ENCODE measurements around the gene SLC29A2.

Gene SLC29A2, protein sequence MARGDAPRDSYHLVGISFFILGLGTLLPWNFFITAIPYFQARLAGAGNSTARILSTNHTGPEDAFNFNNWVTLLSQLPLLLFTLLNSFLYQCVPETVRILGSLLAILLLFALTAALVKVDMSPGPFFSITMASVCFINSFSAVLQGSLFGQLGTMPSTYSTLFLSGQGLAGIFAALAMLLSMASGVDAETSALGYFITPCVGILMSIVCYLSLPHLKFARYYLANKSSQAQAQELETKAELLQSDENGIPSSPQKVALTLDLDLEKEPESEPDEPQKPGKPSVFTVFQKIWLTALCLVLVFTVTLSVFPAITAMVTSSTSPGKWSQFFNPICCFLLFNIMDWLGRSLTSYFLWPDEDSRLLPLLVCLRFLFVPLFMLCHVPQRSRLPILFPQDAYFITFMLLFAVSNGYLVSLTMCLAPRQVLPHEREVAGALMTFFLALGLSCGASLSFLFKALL

DNA sequence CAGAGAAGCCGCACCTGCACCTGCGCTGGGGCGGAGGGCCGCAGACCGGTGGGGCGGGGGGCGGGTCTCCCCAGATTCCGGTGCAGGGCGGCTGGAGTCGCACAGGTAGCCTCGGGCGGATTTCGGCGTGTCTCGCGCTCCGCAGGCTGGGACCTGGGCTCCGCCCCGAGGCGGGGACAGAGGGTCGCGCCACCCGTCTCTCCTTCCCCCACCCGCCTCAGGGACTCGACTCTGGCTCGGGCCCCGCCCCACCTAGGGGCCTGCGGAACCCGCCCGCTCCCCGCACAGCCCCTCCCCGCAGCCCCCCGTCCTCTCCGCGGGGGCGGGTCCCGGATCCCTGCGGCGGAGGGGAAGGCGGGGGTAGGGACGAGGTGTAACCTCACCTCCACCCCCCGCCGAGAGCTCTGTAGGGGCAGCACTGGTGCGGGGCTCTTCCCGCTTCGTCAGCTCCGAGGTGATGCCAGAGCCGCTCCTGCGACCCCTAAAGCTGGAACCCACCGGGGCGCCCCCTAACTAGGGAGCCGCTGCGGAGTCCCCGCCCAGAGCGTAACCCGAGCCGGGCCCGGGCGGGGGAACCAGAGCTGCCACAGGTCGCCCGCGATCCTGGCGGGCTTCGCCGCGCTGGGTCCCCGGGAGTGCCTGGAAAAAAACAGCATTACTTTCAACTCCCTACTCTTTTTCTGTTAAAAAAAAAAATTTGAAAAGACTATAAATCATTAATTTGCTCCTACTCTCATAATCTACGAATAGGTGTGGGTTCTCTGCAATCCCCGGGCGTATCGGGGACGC, at the start of gene SLC29A2:
TSS of gene SLC29A2 (minus strand) at position 134 of the 789 bp plus-strand sequence. CDS start 169 bp downstream, outside the sequence.
- peak; percentile 59 for DNase-seq

DNA sequence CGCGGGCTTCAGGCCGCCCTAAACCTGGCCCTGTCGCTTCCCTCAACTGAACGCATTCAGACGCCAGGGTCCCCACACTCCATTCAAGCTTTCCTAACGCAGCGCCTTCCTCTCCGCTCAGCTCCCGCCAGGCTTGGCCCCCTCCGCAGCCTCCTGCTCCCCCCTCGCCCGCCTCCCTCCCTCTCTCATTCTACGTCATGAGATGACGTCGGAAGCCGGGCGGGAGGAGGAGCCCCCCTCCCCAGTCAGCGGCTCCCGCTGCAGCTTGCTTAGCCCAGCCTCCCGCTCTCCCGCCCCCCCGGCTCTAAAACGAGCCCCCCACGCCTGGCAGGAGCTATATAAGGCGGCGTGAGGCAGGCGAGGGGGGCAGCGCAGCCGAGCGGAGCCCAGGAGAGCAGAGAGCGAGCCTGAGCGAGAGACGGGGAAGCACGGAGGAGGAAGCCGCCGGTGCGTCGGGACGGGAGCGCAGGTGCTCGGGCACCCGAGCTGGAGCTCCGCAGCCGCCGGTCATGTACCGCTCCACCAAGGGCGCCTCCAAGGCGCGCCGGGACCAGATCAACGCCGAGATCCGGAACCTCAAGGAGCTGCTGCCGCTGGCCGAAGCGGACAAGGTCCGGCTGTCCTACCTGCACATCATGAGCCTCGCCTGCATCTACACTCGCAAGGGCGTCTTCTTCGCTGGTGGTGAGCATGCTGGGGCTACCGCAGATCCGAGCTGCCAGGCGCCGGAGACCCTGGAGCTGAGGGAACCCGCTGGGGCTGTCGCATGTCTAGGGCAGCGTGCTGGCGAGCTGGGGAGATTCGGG, 49.3 kb upstream of the SLC29A2 start, which contains the start of gene NPAS4:
TSS of gene NPAS4 (plus strand) at position 365 of the 806 bp plus-strand sequence. CDS start at position 510, 145 bp downstream.
- no peak for DNase-seq

DNA sequence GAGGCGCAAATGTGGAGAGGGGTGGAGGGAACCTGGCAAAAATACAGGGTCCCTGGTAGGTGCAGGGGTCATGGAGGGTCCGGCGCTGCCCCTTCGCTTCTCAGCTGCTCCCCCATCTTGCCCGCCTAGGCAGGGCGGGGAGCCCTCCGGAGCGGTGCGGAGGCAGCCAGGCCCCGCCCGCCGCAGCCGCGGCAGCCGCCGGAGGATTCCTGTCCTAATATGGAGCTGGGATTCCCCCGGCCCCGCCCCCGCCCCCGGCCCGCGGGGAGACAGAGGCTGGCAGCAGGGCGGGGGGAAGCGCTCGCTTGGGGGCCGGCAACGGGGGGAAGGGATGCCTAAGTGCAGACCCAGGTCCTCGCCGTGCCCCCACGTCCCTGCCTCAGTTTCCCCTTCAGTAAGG, 48.3 kb upstream of the SLC29A2 start:
- no peak for DNase-seq

DNA sequence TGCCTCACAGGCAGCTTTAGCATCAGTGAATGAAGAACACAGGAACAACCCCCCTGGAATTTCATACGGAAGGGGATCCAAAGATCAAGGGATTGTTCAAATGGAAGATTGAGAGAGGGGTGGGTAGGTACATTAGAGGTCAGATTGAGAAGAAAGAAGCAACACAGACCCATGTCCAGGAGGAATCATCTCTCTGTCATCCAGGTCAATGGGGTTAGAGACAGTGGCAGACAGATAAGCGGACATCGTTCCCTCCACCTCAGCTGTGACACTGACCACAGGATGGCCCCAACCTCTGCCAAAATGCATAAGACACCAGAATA, 47.4 kb upstream of the SLC29A2 start:
- no peak for DNase-seq

DNA sequence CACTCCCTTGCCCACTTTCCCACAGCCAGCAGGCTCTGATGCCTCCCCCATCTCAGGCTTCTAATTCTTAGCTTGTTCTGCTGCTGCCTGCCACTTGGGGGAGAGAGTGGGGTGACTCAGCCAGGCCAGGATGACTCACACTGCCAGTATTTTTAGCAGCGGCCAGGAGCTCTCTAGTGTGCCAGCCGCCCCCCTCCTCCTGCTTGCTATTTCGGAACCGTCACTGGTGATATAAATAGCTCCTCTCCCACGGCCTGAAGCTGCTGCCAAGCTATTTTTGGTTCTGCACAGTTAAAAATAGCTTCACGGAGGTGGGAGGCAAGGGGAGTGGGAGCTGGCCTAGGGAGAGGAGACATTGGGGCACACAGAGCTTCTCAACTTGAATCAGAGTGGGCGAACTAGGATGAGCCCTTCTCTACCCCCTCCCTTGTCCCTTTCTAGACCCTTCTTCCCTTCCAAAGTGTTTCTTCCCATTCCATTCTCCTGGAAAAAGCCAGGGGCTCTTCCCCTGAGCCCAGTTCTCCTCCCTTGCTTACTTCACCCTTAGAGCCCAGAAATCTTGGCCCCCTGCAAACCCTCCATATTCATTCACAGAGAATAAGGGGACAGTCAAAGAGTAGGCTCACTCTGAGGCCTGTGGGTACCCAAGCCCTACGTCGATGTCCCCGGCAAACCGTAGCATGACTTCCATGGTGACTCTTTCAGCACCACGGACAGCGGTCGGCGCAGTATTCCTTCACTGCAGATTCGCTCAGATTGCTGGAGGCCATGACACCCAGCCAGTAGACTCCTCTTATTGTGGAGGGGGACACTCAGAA, 46.8 kb upstream of the SLC29A2 start:
- DNase-seq: no peak

DNA sequence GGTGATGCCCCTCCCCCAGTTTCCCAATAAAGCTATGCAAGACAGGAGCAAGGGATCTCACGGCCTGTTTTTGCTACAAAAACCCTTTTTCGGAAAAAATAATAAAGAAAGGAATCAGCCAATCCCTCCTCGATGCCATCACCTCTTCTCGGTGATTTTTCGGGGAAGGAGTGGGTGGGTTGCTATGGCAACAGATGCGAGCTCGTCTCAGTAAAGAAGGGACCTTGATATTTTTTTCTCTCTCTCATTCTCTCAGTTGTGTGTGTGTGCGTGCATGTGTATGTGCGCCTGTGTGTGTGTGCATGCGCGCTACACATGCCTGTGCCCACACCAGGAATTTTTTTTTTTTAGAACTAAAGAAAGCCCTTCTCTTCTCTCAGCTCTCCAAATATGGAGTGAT, 45.4 kb upstream of the SLC29A2 start:
- no peak for DNase-seq

DNA sequence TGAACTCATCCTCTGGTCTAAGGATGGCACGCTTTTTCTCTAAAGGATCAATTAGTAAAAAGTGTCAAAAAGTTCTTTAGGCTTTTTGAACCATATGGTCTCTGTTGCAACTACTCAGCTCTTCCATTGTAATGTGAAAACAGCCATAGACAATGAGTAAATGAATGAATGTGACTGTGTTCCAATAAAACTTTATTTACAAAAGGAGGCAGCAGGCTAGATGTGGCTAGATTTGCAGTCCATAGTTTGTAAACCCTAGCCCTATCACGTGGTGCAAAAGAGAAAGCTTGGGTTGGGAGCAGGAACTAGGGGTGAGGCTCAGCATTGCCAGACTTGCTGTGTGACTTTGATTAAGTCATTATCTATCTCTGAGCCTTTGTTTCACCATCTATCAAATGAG, 43.9 kb upstream of the SLC29A2 start:
- DNase-seq: no peak

DNA sequence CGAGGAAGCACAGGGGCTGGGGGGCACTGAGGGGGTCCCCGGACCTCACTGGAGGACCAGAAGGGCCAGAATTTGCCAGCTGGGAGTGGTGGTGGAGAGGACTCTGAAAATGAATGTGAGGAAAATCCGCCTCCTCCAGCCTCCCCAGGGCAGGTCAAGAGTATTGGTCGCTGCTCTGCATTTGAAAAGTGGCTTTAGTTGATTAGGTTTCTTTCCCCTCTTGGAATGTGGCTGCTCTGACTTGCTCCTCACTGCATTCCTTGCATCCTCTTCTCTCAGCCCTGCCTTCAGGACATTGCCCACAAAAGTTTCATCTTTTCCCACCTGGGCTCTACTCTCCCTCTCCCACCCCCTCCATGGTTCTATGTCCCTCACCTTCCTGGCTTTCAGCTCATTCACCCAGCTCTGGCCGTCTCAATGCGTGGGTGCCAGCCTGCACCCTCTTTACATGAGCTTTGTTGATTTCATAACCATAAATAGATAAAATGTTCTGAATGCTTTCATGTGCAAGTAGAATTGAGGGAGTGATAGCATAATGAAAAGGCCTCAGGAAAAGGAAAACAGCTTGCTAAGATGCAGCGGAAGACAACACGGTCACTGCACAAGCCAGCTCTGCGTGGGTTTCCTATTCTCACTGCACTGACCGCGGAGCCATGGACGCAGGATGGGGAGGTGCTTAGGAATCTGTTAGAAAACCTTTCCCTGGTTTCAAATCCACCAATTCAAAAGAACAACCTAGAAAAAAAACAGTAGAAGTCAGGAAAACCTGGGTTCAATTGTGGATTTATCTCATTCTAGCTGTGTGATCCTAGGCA, 42.8 kb upstream of the SLC29A2 start:
- DNase-seq: no peak

DNA sequence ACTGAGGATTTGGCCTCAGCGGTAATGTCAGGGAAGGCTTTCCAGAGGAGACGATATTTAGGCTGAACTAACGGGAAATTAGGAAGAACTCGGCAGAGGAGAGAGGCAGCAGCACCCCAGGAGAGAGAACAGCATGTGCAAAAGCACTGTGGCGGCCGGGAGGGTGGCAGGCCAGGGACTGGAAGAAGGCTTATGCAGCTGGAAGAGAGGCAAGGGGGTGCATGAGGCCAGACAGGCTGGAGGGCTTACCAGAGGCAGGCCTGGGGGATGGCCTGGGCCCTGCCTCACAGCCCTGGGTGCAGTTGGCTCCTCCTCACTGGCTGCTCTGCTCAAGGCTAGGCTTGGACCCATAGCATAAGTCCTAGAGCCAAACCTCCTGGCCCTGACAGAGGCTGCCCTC, 41.6 kb upstream of the SLC29A2 start:
- DNase-seq: no peak

DNA sequence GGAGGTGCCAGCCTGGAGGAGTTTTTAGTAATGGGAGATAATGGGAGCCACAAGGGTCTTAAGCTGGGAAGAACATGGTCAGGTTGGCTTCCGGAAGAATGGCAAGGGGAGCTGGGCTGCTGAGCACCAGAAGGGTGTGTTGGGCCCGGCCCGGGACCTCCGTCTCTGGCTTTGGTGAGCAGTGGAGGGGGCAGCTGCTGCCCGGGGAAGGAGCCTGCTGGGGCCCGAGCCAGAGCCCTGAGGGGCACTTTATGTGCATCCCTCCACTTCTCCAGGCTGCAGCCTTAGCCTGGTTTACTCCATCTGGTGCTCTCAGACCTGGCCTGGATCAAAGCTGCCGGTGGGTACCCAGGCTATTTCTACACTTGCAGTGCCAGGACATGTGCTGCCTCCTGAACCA, 40.5 kb upstream of the SLC29A2 start:
- no peak for DNase-seq

DNA sequence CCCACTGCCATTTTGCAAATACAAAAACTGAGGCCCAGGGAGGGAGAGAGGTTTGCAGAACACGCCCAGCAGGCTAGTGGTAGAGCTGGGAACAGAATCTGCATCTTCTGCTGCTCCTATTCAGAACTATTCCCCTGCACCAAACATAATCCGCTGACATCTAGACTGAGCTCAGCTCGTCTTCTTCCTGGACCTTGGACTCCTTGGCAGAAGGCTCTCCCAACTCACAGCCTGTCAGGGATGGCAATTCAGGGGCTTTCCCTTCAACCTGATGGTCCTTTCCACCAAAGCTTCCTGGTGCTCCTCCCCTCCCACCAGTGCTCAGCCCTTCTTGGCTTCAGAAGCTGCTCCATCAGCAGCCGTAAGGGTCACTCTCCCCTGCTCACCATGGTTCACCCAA, 39.8 kb upstream of the SLC29A2 start:
- DNase-seq: no peak

DNA sequence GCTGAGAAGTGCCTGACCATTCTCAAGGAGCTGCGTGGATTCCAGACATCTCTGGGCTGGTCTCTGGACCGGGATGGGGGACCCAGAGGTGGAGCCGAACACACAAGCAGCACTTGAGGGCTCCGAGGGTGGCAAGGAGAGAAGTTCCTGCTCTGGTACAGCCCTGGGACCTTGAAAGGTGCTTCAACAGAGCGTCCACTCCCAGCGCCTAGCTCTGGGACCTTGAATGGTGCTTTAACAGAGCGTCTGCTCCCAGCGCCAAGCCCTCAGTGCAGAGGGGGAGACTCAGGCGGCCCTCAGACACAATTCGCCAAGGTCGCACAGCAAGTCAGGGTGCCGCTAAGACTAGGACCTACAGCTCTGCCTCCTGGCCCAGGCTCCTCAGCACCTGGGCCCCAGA, 38.6 kb upstream of the SLC29A2 start:
- no peak for DNase-seq

DNA sequence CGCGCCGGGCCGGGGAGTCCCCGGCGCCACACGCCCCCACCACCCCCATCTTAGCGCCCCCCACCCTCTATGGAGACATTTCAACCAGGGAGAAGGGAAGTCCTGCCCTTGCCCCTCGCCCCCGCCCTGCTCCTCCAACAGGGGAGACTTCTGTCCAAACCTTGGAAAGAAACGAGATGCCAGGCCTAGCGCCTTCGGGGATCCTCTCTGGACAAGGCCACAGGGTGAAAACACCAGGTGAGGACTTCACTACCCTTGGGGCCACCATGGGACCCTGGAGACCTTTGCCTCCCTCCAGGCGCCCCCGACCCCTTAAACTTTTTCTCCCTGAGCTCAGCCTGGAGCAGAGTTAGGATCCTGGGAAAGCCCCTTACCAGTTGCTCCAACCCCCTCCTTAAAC, 37.7 kb upstream of the SLC29A2 start:
- no peak for DNase-seq

DNA sequence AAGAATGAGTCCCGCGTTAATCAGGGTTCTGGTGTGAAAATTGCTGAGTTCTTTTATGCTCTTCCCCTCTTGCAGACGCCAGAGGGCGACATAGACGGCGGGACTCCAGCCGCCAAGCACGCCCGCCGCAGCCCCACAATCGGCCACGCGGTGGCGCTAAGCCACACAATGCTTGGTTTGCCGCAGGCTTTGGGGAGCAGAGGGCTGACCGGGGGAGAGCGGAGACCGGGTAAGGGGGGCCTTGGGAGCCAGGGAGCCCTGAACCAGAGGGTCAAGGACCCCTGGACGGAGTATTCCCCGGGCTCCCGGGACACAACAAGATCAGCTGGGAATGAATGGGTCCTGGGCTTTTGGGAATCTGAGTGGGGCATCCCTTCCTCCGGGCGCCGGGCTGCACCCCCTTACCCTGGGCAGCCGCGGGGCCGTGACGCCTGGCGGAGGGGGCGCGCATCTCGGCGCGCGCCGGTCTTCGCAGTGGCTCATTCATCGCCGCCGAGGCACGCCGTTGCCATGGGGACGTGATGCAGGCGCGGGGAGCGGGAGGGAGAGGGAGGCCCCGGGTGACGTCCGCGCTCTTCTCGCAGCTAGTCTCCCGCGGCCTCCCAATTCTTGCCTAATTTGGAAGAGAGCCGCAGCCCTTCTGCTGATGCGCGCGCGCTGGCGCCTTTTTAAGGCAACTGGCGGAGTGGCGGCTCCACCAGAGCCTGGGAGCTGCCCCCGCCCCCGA, 37.1 kb upstream of the SLC29A2 start:
- DNase-seq: peak; percentile 47

DNA sequence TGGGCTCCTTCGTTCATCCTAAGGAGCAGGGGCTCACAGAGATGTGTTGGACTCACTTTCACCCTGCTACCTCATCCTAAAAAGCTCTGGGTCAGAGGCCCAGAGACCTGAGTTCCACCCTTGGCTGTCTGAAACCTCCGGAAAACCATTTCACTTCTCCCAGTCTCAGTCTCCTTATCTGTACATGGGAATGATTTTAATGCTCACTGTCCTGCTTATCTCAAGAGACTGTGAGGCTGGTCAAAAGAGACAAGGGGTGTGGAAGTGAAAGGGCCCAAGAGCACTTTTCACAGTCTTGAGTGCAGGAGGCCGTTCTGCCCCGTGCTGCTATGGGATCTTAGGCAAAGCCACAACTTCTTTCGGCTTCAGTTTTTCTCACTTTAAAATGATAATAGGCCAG, 36.1 kb upstream of the SLC29A2 start:
- no peak for DNase-seq

DNA sequence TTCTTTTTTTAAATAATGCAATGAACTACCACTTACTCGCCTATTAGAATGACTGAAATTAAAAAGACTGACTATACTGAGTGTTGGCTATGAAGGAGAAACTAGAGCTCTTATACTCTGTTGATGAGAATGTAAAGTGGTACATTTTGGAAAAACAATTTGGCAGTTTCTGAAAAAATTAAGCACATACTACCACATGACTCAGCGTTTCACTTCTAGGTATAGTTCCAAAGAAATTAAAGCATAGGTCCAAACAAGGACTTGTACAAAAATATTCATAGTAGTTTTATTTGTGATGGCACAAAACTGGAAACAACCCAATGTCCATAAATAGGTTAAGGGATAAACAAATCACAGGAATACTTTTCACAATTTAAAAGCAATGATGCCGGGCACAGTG, 22.4 kb upstream of the SLC29A2 start:
- DNase-seq: no peak

DNA sequence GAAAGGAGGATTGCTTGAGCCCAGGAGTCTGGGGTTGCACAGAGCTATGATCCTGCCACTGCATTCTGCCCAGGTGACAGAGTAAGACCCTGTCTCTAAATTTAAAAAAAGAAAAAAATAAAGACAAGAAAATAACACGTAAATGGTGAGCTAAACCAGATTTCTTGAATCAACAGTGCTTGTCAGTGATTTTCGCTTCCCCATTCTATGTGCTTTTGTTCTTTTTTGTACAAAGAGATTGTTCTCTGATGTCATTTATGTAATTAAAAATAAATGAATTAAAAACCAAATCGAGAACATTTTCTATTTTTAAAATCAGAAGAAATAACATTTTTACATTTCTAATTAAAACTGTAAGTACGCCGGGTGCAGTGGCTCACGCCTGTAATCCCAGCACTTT, 19.8 kb upstream of the SLC29A2 start:
- DNase-seq: no peak

DNA sequence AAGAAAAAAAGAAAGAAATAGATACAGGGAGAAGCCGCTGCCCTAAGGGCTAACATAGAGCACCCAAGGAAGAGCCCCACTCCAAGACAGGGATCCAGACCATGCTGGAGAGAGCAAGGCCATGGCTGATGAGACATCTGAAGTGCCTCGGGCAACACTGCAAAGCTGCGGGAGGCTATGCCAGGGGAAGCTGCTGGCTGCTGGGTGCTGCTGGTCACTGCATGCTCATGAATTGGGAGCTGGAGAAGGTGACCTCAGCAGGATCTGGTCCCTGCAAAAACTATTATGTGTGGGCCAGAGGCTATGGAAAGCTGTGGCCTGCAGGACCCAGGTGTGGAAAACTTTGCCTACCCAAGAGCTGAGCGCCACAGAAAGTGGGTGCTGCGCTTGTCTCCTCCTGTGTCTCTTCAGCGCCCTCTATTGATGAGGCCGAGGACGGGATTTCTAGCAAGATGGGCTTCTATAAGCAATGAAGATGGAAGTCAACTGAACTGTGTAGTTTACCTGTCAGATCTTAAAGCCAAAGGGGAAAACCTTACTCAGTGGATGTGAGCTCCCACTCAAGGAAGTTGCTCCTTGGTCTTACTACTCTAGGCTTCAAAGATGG, 17.3 kb upstream of the SLC29A2 start:
- peak; percentile 5 for DNase-seq

DNA sequence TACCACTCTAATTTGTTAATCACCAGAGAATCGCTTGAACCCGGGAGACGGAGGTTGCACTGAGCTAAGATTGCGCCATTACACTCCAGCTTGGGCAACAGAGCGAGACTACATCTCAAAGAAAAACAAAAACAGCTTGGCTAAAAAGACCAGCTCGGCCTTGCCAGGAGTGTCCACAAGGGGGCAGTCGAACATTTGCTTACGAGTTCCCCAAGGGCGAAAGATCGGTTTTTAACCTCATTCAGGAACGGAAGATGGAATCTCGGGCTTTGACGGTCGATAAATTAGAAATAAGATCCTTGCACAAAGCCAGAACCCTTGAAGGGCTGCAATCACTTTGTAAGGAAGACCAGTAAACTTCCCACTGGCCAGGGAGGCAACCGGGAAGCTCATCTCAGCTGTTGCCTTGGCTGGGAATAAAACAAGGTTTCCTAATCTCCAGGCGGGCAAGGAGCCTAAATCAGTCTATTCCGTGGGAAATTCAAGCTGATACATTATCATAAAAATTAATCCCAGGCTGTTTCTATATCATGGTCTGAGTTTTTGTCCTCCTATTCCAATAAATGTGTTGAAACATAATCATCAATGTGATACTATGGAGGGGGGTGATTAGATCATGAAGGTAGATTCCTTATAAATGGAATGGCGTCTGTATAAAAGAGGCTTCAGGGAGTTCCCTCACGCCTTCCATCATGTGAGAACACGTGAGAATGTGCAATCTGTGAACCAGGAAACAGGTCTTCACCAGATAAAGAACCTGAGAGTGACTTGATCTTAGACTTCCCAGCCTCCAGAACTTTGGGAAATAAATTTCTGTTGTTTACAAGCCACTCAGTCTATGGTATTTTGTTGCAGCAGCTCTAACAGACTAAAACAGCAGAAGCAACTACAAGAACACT, 14.9 kb upstream of the SLC29A2 start:
- DNase-seq: peak; percentile 16

All from NCI-H524 treated with DMSO at 0.1 percent for 48 hours (cell line).